ENCODE data around the gene BSN.

GRCh38 chr3:49642708-49643145 is 88.5 kb downstream of the BSN start:
- no peak for TF ChIP-seq CTCF (conservative IDR thresholded peaks at IDR 0.05; ENCODE audit: low read depth in 2 of 2)
- TF ChIP-seq CREB1 (CRISPR knock-in tag; IDR thresholded peaks at IDR 0.05; ENCODE audit: low read depth), result no peak
- no peak for TF ChIP-seq POLR2AphosphoS5 (IDR thresholded peaks at IDR 0.05; ENCODE audit: low read depth)
- TF ChIP-seq EZH2phosphoT487 (IDR thresholded peaks at IDR 0.05; ENCODE audit: unreplicated experiment), result no peak
- no peak for TF ChIP-seq EZH2 (IDR thresholded peaks at IDR 0.05; ENCODE audit: low read depth, unreplicated experiment)
- TF ChIP-seq ZNF462 (CRISPR knock-in tag; IDR thresholded peaks at IDR 0.05), result no peak
- TF ChIP-seq JUNB (IDR thresholded peaks at IDR 0.05; ENCODE audit: unreplicated experiment), result no peak
- TF ChIP-seq ETS1 (IDR thresholded peaks at IDR 0.05), result no peak
- no peak for TF ChIP-seq ZNF114 (CRISPR knock-in tag; IDR thresholded peaks at IDR 0.05)
- TF ChIP-seq REST (IDR thresholded peaks at IDR 0.05; ENCODE audit: unreplicated experiment), result no peak
- no peak for TF ChIP-seq STAT1 (IDR thresholded peaks at IDR 0.05; ENCODE audit: unreplicated experiment)
- TF ChIP-seq NANOG (IDR thresholded peaks at IDR 0.05; ENCODE audit: borderline replicate concordance), result no peak
- no peak for TF ChIP-seq ZNF331 (CRISPR knock-in tag; IDR thresholded peaks at IDR 0.05; ENCODE audit: low read depth)
